Measurements from ENCODE around the gene DDX47.
A peak's percentile ranks its signal among the peaks of the same experiment; 100 is the strongest.

The DDX47 gene

GRCh38 chr12:12813120-12814101, at the start of gene DDX47:
TSS of gene DDX47 (plus strand) at chr12:12813346. CDS start at chr12:12813368, 22 bp downstream.
- peak; percentile 59 for DNase-seq

GRCh38 chr12:12764824-12765223, 48.3 kb upstream of the DDX47 start:
- no peak for DNase-seq

- DNase-seq = no peak
These were observed 42.9 kb upstream of the DDX47 start for GRCh38 chr12:12770262-12770661.

- no peak for DNase-seq
These were observed 38.4 kb upstream of the DDX47 start for GRCh38 chr12:12774791-12775190.

- DNase-seq = no peak
These were observed 36.9 kb upstream of the DDX47 start for GRCh38 chr12:12776261-12776660.

- no peak for DNase-seq
These were observed 36.1 kb upstream of the DDX47 start for GRCh38 chr12:12777092-12777491.

- DNase-seq = no peak
These were observed 34.1 kb upstream of the DDX47 start for GRCh38 chr12:12779007-12779406.

- no peak for DNase-seq
These were observed 33.6 kb upstream of the DDX47 start for GRCh38 chr12:12779529-12779928.

GRCh38 chr12:12784116-12784515, 29.0 kb upstream of the DDX47 start:
- no peak for DNase-seq

- DNase-seq = no peak
These were observed 28.0 kb upstream of the DDX47 start, which contains the start of gene APOLD1 for GRCh38 chr12:12784911-12785814. TSS of gene APOLD1 (plus strand) at chr12:12785659. CDS start at chr12:12785692, 33 bp downstream.

GRCh38 chr12:12786351-12786705, 26.8 kb upstream of the DDX47 start:
- no peak for DNase-seq

- DNase-seq = no peak
These were observed 26.2 kb upstream of the DDX47 start for GRCh38 chr12:12786706-12787601.

- DNase-seq = no peak
These were observed 25.0 kb upstream of the DDX47 start for GRCh38 chr12:12788131-12788530.

- DNase-seq = peak; percentile 17
These were observed 24.3 kb upstream of the DDX47 start for GRCh38 chr12:12788675-12789368.

GRCh38 chr12:12790956-12791355, 22.2 kb upstream of the DDX47 start:
- DNase-seq = no peak

- no peak for DNase-seq
These were observed 21.3 kb upstream of the DDX47 start for GRCh38 chr12:12791756-12792369.

- DNase-seq = no peak
These were observed 20.7 kb upstream of the DDX47 start for GRCh38 chr12:12792421-12792820.

GRCh38 chr12:12794686-12795085, 18.5 kb upstream of the DDX47 start:
- DNase-seq = no peak

- no peak for DNase-seq
These were observed 17.0 kb upstream of the DDX47 start for GRCh38 chr12:12796171-12796570.

- DNase-seq = no peak
These were observed 16.0 kb upstream of the DDX47 start for GRCh38 chr12:12796928-12797793.
